Muscle layer of duodenum (tissue), 2 donors: Measurements from ENCODE around the gene EXOC5.

Source experiments
- H3K27ac ChIP-seq: one replicate; pipeline ENCODE4 v1.7.0; 2013; ENCODE audit warnings: mild to moderate bottlenecking, low read length
- H3K27me3 ChIP-seq: one replicate; pipeline ENCODE4 v1.7.0; 2013; ENCODE audit warnings: low read depth, mild to moderate bottlenecking, control low read depth, low read length
- H3K36me3 ChIP-seq, 2 donors: one replicate each; pipeline ENCODE4 v1.7.0; 2013; ENCODE audit warnings: low read length in 2 of 2, control low read depth in 1 of 2, mild to moderate bottlenecking in 1 of 2; ENCODE audit not compliant: insufficient read depth in 2 of 2, control insufficient read depth in 1 of 2
- H3K4me1 ChIP-seq, 2 donors: one replicate each; pipeline ENCODE4 v1.7.0; 2013; ENCODE audit warnings: low read length in 2 of 2, mild to moderate bottlenecking in 2 of 2, control low read depth in 1 of 2, moderate library complexity in 1 of 2; ENCODE audit not compliant: insufficient read depth in 2 of 2, control insufficient read depth in 1 of 2
- H3K4me3 ChIP-seq, 2 donors: one replicate each; pipeline ENCODE4 v1.7.0; 2013; ENCODE audit warnings: low read length in 2 of 2, low read depth in 1 of 2, mild to moderate bottlenecking in 1 of 2
- H3K9me3 ChIP-seq, 2 donors: one replicate each; pipeline ENCODE4 v1.7.0; 2013; ENCODE audit warnings: low read length in 2 of 2, control low read depth in 1 of 2, mild to moderate bottlenecking in 1 of 2; ENCODE audit not compliant: control insufficient read depth in 1 of 2
- donor health status: healthy.

Gene EXOC5

GRCh38 chr14:57153286-57153685 lies 115.4 kb downstream of the EXOC5 start:
- Histone ChIP-seq H3K27me3 (no peaks in the 10 kb centered on the region), H3K4me3 (no peak overlapping the region), H3K9me3 (no peaks in the 10 kb centered on the region), H3K27ac (no peak overlapping the region), H3K36me3 (no peaks in the 10 kb centered on the region), H3K4me1 (no peaks in the 10 kb centered on the region)
